Natural killer cell (primary cell): ENCODE measurements around the gene TEX54. TPM values are rescaled to one million over a fixed set of nuclear protein-coding genes. Genes with fewer than 3 reads are reported as not detected.

ENCODE experiments used
- ATAC-seq, 3 donors: fragments of 150-1000 bp in 2 of 3; fragments of 200-7000 bp in 1 of 3; cut with Tn5 transposase; 1 replicate in 1 of 3; 2 replicates in 2 of 3; pipeline ENCODE4 v1.10.0; 2021; ENCODE audit warnings: mild to moderate bottlenecking in 2 of 3, moderate library complexity in 2 of 3
- DNase-seq, 2 donors: peaks; one replicate each; pipeline versions ENCODE4 v3.0.0 to v3.0.0-alpha.2; 2013 to 2021; ENCODE audit warnings: mixed read lengths in 1 of 2
- H3K27ac ChIP-seq: one replicate; pipeline ENCODE4 v1.5.1; 2013; ENCODE audit warnings: mild to moderate bottlenecking, low read length
- H3K27me3 ChIP-seq: one replicate; pipeline ENCODE4 v1.6.1; 2013; ENCODE audit warnings: low read length; ENCODE audit not compliant: control insufficient read depth, insufficient read depth
- H3K36me3 ChIP-seq: one replicate; pipeline ENCODE4 v1.6.1; 2013; ENCODE audit warnings: low read length; ENCODE audit not compliant: control insufficient read depth, insufficient read depth
- H3K4me1 ChIP-seq: one replicate; pipeline ENCODE4 v1.6.1; 2013; ENCODE audit warnings: low read length; ENCODE audit not compliant: control insufficient read depth, insufficient read depth
- H3K4me3 ChIP-seq: one replicate; pipeline ENCODE4 v1.5.1; 2013; ENCODE audit warnings: low read length
- H3K9me3 ChIP-seq: one replicate; pipeline ENCODE4 v1.6.1; 2013; ENCODE audit warnings: low read length; ENCODE audit not compliant: control insufficient read depth, insufficient read depth
- H3K27ac Mint-ChIP-seq, 2 donors: one replicate each; pipeline ENCODE4 v1.8.0; 2022; ENCODE audit warnings: mild to moderate bottlenecking in 2 of 2, mixed read lengths in 2 of 2, moderate library complexity in 1 of 2
- H3K27me3 Mint-ChIP-seq, 2 donors: one replicate each; pipeline ENCODE4 v1.8.0; 2022; ENCODE audit warnings: low read depth in 2 of 2, mixed read lengths in 2 of 2
- H3K36me3 Mint-ChIP-seq: one replicate; pipeline ENCODE4 v1.8.0; 2022; ENCODE audit warnings: mixed read lengths
- H3K4me1 Mint-ChIP-seq, 2 donors: one replicate each; pipeline ENCODE4 v1.8.0; 2022; ENCODE audit warnings: mixed read lengths in 2 of 2
- H3K4me3 Mint-ChIP-seq: one replicate; pipeline ENCODE4 v1.8.0; 2022; ENCODE audit warnings: mild to moderate bottlenecking, moderate library complexity, mixed read lengths
- H3K9me3 Mint-ChIP-seq, 2 donors: one replicate each; pipeline ENCODE4 v1.8.0; 2022; ENCODE audit warnings: mixed read lengths in 2 of 2
- CTCF ChIP-seq: fragments of 200-600 bp; IDR thresholded peaks from one replicate; pipeline ENCODE4 v1.8.0; 2022; ENCODE audit warnings: antibody characterized with exemption
- WGBS: methylation state at CpG from one replicate; pipeline ENCODE4 v1.1.7; 2013; ENCODE audit warnings: missing lambda C conversion rate; ENCODE audit not compliant: insufficient coverage; 5-methylcytosine and 5-hydroxymethylcytosine counted together
- intact Hi-C: fragments of 100-400 bp; cut with micrococcal nuclease; formaldehyde crosslinking; loops from one replicate; pipeline ENCODE4 v1.14.2; 2022
- total RNA-seq, 4 donors: library from RNA; stranded (reverse); fragments of 120-200 nt in 1 of 4; gene quantifications; one replicate each; pipeline versions ENCODE4 v1.2.3 to v1.2.4, GENCODE V29; 2013 to 2022

TEX54 gene
- total RNA-seq, 3 donors from 2014 or later (not counting 1 experiment from before 2014, with no cell fraction given): not detected

GRCh38 chr11:62805076-62805892, 27.4 kb downstream of the TEX54 start, which contains the start of gene NXF1:
Gene NXF1, minus strand, starts transcription at chr11:62805440. Its CDS starts 84 bp downstream, at chr11:62805356.
- H3K27me3 Mint-ChIP-seq: no peaks in the 10 kb centered on the region
- H3K4me1 Mint-ChIP-seq: peaks cover 20 to 41% of the 10 kb centered on the region in 2 donors
- H3K9me3 Mint-ChIP-seq: no peaks in the 10 kb centered on the region
- H3K27ac Mint-ChIP-seq: peak within 1 kb of the TSS; percentile 94 to 99
- peak; percentile 25 for TF ChIP-seq CTCF
- H3K36me3 Mint-ChIP-seq: no peaks in the 10 kb centered on the region
- Histone ChIP-seq H3K36me3 (peaks cover 36% of the 10 kb centered on the region), H3K27me3 (no peaks in the 10 kb centered on the region), H3K9me3 (no peaks in the 10 kb centered on the region), H3K4me1 (peaks cover 25% of the 10 kb centered on the region), H3K27ac (peak within 1 kb of the TSS; percentile 78), H3K4me3 (peak within 1 kb of the TSS; percentile 88)
- DNase-seq: peak; percentile 98 to 99
- peak; percentile 86 to 95 (median 86) for ATAC-seq
- intact Hi-C loops: loop anchor here (1.0 to 2.0 kb wide), 3 partner anchors 13 to 34 kb away; partner anchors contain the start of genes STX5, TEX54, TMEM223 and WDR74
- whole genome bisulfite sequencing: under 1% methylated on average over 77 of the region's 77 CpGs
- peak within 1 kb of the TSS; percentile 96 for H3K4me3 Mint-ChIP-seq

GRCh38 chr11:62804310-62805075, 28.1 kb downstream of the TEX54 start:
- DNase-seq: no peak

GRCh38 chr11:62801071-62801470, 31.6 kb downstream of the TEX54 start:
- Histone ChIP-seq H3K9me3 (no peaks in the 10 kb centered on the region), H3K27ac (no peak overlapping the region), H3K4me1 (peaks cover 18% of the 10 kb centered on the region), H3K4me3 (no peak overlapping the region), H3K27me3 (no peaks in the 10 kb centered on the region), H3K36me3 (peaks cover 69% of the 10 kb centered on the region)
- intact Hi-C loops: no loop called here
- peak overlapping the region in 1 of 2 donors; percentile 43 for H3K27ac Mint-ChIP-seq
- ATAC-seq (no peak), DNase-seq (no peak)
- peaks cover 20 to 46% of the 10 kb centered on the region in 2 donors for H3K4me1 Mint-ChIP-seq
- no peaks in the 10 kb centered on the region for H3K36me3 Mint-ChIP-seq
- H3K27me3 Mint-ChIP-seq: no peaks in the 10 kb centered on the region
- 88% methylated on average over 4 of the region's 4 CpGs for WGBS
- TF ChIP-seq CTCF: no peak
- no peak overlapping the region for H3K4me3 Mint-ChIP-seq
- no peaks in the 10 kb centered on the region for H3K9me3 Mint-ChIP-seq

More at GRCh38 chr11:62804310-62805075, 28.1 kb downstream of the TEX54 start:
- ATAC-seq: peak; percentile 11 to 18 (median 13)
- 8% methylated on average over 11 of the region's 14 CpGs for WGBS
- Mint-ChIP-seq H3K4me1 (peaks cover 20 to 45% of the 10 kb centered on the region in 2 donors), H3K9me3 (no peaks in the 10 kb centered on the region), H3K36me3 (no peaks in the 10 kb centered on the region), H3K27me3 (no peaks in the 10 kb centered on the region), H3K27ac (peak overlapping the region; percentile 94 to 99), H3K4me3 (peak overlapping the region; percentile 96)
- Histone ChIP-seq H3K27ac (peak overlapping the region; percentile 76), H3K4me1 (peaks cover 25% of the 10 kb centered on the region), H3K4me3 (peak overlapping the region; percentile 88), H3K36me3 (peaks cover 44% of the 10 kb centered on the region), H3K27me3 (no peaks in the 10 kb centered on the region), H3K9me3 (no peaks in the 10 kb centered on the region)
- intact Hi-C loops: loop anchor here (1.0 to 2.0 kb wide), 3 partner anchors 12 to 34 kb away; partner anchors contain the start of genes STX5, TEX54, TMEM223 and WDR74
- no peak for TF ChIP-seq CTCF
